Peyer's patch (tissue), 4 donors: ENCODE data around the gene COMMD4. TPM values are rescaled to one million over a fixed set of nuclear protein-coding genes. Genes with fewer than 3 reads are reported as not detected.
"Not testable (repeated sequence)": the region's sequence is repeated elsewhere in the genome, so short reads cannot be mapped to it uniquely, and the experiment has no call there.

Experiments
- DNase-seq, 3 donors: peaks; one replicate each; pipeline ENCODE4 v3.0.0-alpha.2; 2017 to 2019
- H3K27ac ChIP-seq, 4 donors: fragments of 200-600 bp; sonication (generic); one replicate each; pipeline ENCODE4 v1.5.1; 2016 to 2019
- H3K27me3 ChIP-seq, 2 donors: fragments of 200-600 bp; sonication (generic); one replicate each; pipeline ENCODE4 v1.5.1; 2019
- H3K36me3 ChIP-seq, 3 donors: fragments of 200-600 bp; sonication (generic); one replicate each; pipeline ENCODE4 v1.5.1; 2016 to 2019
- H3K4me1 ChIP-seq, 4 donors: fragments of 200-600 bp; sonication (generic); one replicate each; pipeline ENCODE4 v1.5.1; 2016 to 2019
- H3K4me3 ChIP-seq, 4 donors: fragments of 200-600 bp; sonication (generic); 1 replicate in 3 of 4; 2 replicates in 1 of 4; pipeline ENCODE4 v1.5.1; 2016 to 2019; ENCODE audit warnings: mild to moderate bottlenecking in 1 of 4
- H3K9me3 ChIP-seq, 4 donors: fragments of 200-600 bp; sonication (generic); one replicate each; pipeline ENCODE4 v1.5.1; 2016 to 2019; ENCODE audit warnings: mild to moderate bottlenecking in 1 of 4
- POLR2A ChIP-seq, 2 donors: fragments of 450-650 bp; IDR thresholded peaks; one replicate each; pipeline ENCODE4 v1.5.1; 2017; ENCODE audit warnings: antibody characterized with exemption in 2 of 2, mild to moderate bottlenecking in 2 of 2, moderate library complexity in 2 of 2
- total RNA-seq, 4 donors: library from RNA; depleted of rRNA; stranded (reverse); fragments of >200 nt; gene quantifications; one replicate each; pipeline ENCODE4 v1.1.0, GENCODE V29; 2016
- TF ChIP-seq, protein P1 (sequence below), 6 experiments: fragments of 450-650 bp in 4 of 6; fragments of 200-600 bp in 2 of 6; sonication (generic) in 1 of 6; IDR thresholded peaks; one replicate each; pipeline ENCODE4 v1.5.1; 2017 to 2019; ENCODE audit warnings: antibody characterized with exemption in 6 of 6, mild to moderate bottlenecking in 3 of 6, moderate library complexity in 1 of 6

COMMD4 gene
- total RNA-seq, 4 donors from 2014 or later: 54.2 to 107 (median 68.0) TPM

DNA sequence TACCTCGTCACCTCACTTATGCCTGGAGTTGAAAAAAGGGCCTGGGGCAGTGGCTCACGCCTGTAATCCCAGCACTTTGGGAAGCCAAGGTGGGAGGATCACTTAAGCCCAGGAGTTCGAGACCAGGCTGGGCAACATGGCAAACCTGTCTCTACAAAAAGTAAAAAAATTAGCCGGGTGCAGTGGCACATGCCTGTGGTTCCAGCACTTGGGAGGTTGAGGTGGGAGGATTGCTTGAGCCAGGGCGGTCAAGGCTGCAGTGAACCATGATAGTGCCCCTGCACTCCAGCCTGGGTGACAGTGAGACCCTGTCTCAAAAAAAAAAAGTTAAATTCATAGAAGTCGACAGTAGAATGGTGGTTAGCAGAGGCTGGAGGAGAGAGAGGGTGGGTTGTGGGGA lies 6.4 kb downstream of the COMMD4 start:
- Histone ChIP-seq H3K27ac (no peak overlapping the region), H3K4me1 (peaks cover 0 to 7% (median 2%) of the 10 kb centered on the region in 4 donors), H3K36me3 (peaks cover 0 to 25% (median 0%) of the 10 kb centered on the region in 3 donors), H3K27me3 (no peaks in the 10 kb centered on the region), H3K4me3 (no peak overlapping the region), H3K9me3 (no peaks in the 10 kb centered on the region)
- TF ChIP-seq POLR2A (IDR thresholded peaks at IDR 0.05): no peak
- TF ChIP-seq, protein P1, sequence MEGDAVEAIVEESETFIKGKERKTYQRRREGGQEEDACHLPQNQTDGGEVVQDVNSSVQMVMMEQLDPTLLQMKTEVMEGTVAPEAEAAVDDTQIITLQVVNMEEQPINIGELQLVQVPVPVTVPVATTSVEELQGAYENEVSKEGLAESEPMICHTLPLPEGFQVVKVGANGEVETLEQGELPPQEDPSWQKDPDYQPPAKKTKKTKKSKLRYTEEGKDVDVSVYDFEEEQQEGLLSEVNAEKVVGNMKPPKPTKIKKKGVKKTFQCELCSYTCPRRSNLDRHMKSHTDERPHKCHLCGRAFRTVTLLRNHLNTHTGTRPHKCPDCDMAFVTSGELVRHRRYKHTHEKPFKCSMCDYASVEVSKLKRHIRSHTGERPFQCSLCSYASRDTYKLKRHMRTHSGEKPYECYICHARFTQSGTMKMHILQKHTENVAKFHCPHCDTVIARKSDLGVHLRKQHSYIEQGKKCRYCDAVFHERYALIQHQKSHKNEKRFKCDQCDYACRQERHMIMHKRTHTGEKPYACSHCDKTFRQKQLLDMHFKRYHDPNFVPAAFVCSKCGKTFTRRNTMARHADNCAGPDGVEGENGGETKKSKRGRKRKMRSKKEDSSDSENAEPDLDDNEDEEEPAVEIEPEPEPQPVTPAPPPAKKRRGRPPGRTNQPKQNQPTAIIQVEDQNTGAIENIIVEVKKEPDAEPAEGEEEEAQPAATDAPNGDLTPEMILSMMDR (IDR thresholded peaks at IDR 0.05): no peak
- no peak for DNase-seq

DNA sequence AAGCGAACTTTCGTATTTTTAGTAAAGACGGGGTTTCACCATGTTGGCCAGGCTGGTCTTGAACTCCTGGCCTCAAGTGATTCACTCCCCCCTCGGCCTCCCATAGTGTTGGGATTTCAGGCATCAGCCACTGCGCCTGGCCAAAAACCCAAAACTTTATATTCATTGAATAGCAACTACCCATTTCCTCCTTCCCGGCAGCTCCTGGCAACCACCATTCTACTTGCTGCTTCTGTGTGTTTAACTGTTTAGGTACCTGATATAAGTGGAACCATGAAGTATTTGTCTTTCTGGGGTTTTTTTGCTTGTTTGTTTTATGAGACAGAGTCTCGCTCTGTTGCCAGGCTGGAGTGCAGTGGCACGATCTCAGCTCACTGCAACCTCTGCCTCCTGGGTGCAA lies 8.1 kb downstream of the COMMD4 start:
- H3K27ac ChIP-seq, H3K27me3 ChIP-seq, H3K9me3 ChIP-seq, DNase-seq, H3K4me3 ChIP-seq: not testable (repeated sequence)
- H3K36me3 ChIP-seq: peaks cover 0 to 22% (median 0%) of the 10 kb centered on the region in 3 donors
- H3K4me1 ChIP-seq: peaks cover 0 to 14% (median 5%) of the 10 kb centered on the region in 4 donors

DNA sequence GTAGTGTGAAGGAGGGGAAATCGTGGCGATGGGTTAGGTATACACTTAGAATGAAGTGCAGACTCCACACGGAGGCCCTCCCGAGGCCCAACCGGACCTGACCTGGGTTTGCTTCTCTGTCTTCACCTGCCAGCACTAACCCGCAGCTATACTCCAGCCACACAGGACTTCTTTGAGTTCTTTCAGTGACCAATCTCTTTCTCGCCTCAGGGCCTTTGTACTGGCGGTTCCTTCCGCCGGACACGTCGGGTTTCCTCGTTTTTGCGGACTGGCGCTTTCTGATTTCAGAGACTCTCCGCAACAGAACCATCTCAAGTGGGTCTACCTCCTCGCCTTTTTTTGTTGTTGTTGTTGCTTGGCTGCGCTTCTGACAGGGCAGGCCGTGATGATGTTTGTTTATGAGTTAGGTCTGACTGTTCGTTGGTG lies 10.9 kb downstream of the COMMD4 start, which contains the start of gene NEIL1:
Gene NEIL1, plus strand, starts transcription at position 244 of the 426 bp plus-strand sequence. CDS start 1,867 bp downstream, outside the sequence.
- TF ChIP-seq, protein P1 (IDR thresholded peaks at IDR 0.05): no peak
- no peak for TF ChIP-seq POLR2A (IDR thresholded peaks at IDR 0.05)
- Histone ChIP-seq H3K27ac (peak within 1 kb of the TSS; percentile 61 to 81 (median 66)), H3K36me3 (no peaks in the 10 kb centered on the region), H3K4me1 (peaks cover 0 to 18% (median 8%) of the 10 kb centered on the region in 4 donors), H3K4me3 (peak within 1 kb of the TSS; percentile 56 to 89 (median 73)), H3K27me3 (no peaks in the 10 kb centered on the region), H3K9me3 (peaks cover 0 to 26% (median 0%) of the 10 kb centered on the region in 4 donors)
- no peak for DNase-seq

DNA sequence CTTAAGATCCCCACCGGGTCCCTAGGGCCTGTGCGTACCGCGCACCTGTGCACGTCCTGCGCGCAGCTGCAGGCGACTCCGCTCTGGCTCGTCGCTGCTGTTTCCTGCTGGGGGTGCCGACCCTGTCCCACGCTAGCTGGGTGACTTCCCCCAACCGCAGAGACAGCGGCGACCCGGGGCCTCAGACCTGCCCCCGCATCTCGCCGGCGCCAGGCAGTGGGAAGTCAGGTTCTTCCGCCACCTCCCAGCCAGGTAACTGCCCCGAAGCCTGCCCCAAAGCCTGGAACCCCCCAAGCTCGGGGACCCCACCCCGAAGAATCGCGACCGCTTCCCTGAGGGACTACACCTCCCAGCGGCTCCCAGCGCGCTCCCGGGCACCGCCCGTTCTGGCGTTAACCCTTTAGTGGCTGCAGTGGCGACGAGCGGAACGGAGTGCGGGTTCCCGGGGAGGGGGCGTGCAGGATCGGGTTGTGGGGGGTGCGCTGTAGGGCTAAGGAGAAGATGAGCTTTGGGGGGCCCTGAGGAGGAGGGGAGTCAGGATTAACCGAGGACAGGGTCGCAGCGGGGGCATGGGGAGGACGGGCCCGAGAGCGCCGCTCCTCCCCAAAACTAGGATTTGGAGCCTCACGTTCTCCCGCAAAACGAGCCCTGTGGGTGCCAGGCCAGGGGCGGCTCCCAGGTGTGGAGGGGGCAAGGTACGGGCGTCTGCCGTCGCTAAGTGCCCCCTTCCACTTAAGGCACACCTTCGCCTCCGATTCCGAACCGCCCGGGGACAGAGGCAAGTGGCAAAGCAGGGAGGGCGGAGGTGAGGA lies 11.6 kb downstream of the COMMD4 start:
- H3K4me3 ChIP-seq: peak overlapping the region; percentile 56 to 89 (median 73)
- H3K9me3 ChIP-seq: peaks cover 0 to 26% (median 0%) of the 10 kb centered on the region in 4 donors
- DNase-seq: peak; percentile 80 to 90 (median 83)
- no peaks in the 10 kb centered on the region for H3K36me3 ChIP-seq
- H3K4me1 ChIP-seq: peaks cover 0 to 18% (median 8%) of the 10 kb centered on the region in 4 donors
- peak overlapping the region; percentile 61 to 81 (median 66) for H3K27ac ChIP-seq
- H3K27me3 ChIP-seq: no peaks in the 10 kb centered on the region
- TF ChIP-seq, protein P1 (IDR thresholded peaks at IDR 0.05): no peak
- TF ChIP-seq POLR2A (IDR thresholded peaks at IDR 0.05): no peak

DNA sequence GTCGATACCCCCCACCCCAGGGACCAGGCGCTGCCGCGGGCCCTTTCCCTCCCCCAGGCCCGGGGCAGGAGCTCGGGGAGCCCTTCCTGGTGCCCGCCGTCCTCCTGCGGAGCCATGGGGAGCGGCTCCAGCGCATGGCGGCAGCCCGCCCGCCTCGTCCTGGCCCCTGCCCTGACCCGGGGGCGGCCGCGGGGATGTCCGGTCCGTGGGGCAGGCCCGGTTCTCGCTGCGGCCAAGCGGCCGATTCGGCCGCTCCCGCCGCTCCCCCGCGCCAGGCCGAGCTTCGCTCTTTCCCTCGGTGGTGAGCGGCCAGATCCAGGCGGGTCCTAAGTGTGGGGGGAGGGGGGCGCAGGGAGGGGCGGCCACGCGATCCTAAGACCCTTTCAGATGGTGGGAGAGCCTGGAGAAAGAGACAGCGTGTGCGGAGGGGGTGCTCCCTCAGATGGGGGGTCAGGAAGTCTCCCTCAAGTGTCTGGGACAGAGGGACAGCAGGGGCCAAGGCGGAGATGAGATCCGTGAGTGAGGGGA lies 12.2 kb downstream of the COMMD4 start:
- H3K4me1 ChIP-seq: peaks cover 0 to 18% (median 8%) of the 10 kb centered on the region in 4 donors
- no peak for DNase-seq
- H3K4me3 ChIP-seq: peak overlapping the region; percentile 56 to 89 (median 73)

DNA sequence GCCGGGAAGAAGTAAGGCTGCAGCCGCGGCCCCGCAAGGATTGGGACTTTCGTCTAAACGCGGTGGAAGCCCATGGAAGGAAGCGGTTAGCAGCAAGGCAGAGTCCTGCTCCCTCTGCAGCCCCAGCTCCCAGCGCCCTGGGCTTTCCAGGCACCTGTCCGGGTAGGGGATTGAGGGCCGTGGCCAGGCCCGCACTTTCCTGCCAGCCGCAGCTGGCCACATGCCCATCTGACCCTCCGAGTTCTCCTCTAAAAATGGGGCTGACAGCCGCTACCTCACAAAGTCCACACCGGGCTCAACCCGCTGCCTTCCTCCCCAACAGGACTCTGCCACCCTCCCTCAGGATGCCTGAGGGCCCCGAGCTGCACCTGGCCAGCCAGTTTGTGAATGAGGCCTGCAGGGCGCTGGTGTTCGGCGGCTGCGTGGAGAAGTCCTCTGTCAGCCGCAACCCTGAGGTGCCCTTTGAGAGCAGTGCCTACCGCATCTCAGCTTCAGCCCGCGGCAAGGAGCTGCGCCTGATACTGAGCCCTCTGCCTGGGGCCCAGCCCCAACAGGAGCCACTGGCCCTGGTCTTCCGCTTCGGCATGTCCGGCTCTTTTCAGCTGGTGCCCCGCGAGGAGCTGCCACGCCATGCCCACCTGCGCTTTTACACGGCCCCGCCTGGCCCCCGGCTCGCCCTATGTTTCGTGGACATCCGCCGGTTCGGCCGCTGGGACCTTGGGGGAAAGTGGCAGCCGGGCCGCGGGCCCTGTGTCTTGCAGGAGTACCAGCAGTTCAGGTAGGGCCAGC lies 12.9 kb downstream of the COMMD4 start:
- no peak for DNase-seq
- peaks cover 0 to 21% (median 8%) of the 10 kb centered on the region in 4 donors for H3K4me1 ChIP-seq
- peak overlapping the region; percentile 56 to 89 (median 73) for H3K4me3 ChIP-seq
- TF ChIP-seq, protein P1 (IDR thresholded peaks at IDR 0.05): no peak
- no peak for TF ChIP-seq POLR2A (IDR thresholded peaks at IDR 0.05)
- no peaks in the 10 kb centered on the region for H3K27me3 ChIP-seq
- peaks cover 0 to 26% (median 0%) of the 10 kb centered on the region in 4 donors for H3K9me3 ChIP-seq
- H3K27ac ChIP-seq: peak overlapping the region in 1 of 4 donors; percentile 81
- H3K36me3 ChIP-seq: no peaks in the 10 kb centered on the region

More for the DNA sequence above, 12.2 kb downstream of the COMMD4 start:
- H3K36me3 ChIP-seq: no peaks in the 10 kb centered on the region
- H3K9me3 ChIP-seq: peaks cover 0 to 26% (median 0%) of the 10 kb centered on the region in 4 donors
- no peak for TF ChIP-seq POLR2A (IDR thresholded peaks at IDR 0.05)
- no peaks in the 10 kb centered on the region for H3K27me3 ChIP-seq
- H3K27ac ChIP-seq: peak overlapping the region; percentile 61 to 81 (median 66)

DNA sequence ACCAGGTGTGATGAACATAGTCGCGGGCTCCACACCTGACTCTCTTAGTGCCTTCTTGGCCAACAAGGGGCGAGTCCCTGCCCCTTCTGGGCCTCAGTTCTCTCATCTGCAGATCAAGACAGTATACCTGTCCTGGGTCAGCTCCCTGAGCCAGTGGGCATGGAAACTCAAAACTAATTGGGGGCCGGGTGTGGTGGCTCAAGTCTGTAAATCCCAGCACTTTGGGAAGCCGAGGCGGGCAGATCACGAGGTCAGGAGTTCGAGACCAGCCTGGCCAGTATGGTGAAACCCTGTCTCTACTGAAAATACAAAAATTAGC lies 13.4 kb downstream of the COMMD4 start:
- not testable (repeated sequence) for H3K27me3 ChIP-seq, H3K36me3 ChIP-seq, H3K4me3 ChIP-seq, DNase-seq
- H3K4me1 ChIP-seq: peaks cover 0 to 23% (median 8%) of the 10 kb centered on the region in 4 donors
- H3K9me3 ChIP-seq: peaks cover 0 to 26% (median 0%) of the 10 kb centered on the region in 4 donors
- H3K27ac ChIP-seq: peak overlapping the region in 2 of 4 donors; percentile 50 to 51
